ENCODE data around the gene ETS1.

GRCh38 chr11:128415539-128415938 lies 171.8 kb downstream of the ETS1 start:
- TF ChIP-seq, protein P1, sequence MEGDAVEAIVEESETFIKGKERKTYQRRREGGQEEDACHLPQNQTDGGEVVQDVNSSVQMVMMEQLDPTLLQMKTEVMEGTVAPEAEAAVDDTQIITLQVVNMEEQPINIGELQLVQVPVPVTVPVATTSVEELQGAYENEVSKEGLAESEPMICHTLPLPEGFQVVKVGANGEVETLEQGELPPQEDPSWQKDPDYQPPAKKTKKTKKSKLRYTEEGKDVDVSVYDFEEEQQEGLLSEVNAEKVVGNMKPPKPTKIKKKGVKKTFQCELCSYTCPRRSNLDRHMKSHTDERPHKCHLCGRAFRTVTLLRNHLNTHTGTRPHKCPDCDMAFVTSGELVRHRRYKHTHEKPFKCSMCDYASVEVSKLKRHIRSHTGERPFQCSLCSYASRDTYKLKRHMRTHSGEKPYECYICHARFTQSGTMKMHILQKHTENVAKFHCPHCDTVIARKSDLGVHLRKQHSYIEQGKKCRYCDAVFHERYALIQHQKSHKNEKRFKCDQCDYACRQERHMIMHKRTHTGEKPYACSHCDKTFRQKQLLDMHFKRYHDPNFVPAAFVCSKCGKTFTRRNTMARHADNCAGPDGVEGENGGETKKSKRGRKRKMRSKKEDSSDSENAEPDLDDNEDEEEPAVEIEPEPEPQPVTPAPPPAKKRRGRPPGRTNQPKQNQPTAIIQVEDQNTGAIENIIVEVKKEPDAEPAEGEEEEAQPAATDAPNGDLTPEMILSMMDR (IDR thresholded peaks at IDR 0.05): no peak
- no peak for TF ChIP-seq POLR2A (IDR thresholded peaks at IDR 0.05)

Measured in adrenal gland (tissue), 5 donors.